GM12892 (cell line): Measurements from ENCODE around the gene MYL6.
"Not testable (repeated sequence)": the region's sequence is repeated elsewhere in the genome, so short reads cannot be mapped to it uniquely, and the experiment has no call there.

ENCODE experiments used
- DNase-seq: peaks from one replicate; pipeline ENCODE4 v3.0.0; 2011; ENCODE audit not compliant: insufficient read length
- FAIRE-seq: peaks from 2 replicates; lab custom pipeline; 2011; peaks lifted over from hg19 to GRCh38; lab: Jason Lieb, UNC
- POLR2A ChIP-seq: IDR thresholded peaks from 2 replicates; pipeline ENCODE4 v1.6.1; 2011; ENCODE audit warnings: low read depth, low read length, control low read depth
- POLR2AphosphoS5 ChIP-seq: IDR thresholded peaks from 2 replicates; pipeline ENCODE4 v1.6.1; 2011; ENCODE audit warnings: low read depth, low read length, control low read depth
- TAF1 ChIP-seq: IDR thresholded peaks from 2 replicates; pipeline ENCODE4 v1.6.1; 2011; ENCODE audit warnings: low read depth, mild to moderate bottlenecking, control low read depth, low read length, borderline replicate concordance

Gene MYL6

GRCh38 chr12:56186957-56187356 is 28.8 kb downstream of the MYL6 start:
- no peak for FAIRE-seq

GRCh38 chr12:56188131-56188777 is 30.1 kb downstream of the MYL6 start:
- TF ChIP-seq POLR2A (no peak), POLR2AphosphoS5 (no peak), TAF1 (no peak)
- FAIRE-seq (no peak), DNase-seq (no peak)

More at GRCh38 chr12:56186957-56187356, 28.8 kb downstream of the MYL6 start:
- TF ChIP-seq TAF1, result no peak
- TF ChIP-seq POLR2A, result no peak
- TF ChIP-seq POLR2AphosphoS5, result no peak
- DNase-seq, result no peak

- DNase-seq, result no peak
- TF ChIP-seq POLR2A, result no peak
- TF ChIP-seq TAF1, result no peak
- TF ChIP-seq POLR2AphosphoS5, result no peak
- no peak for FAIRE-seq
Observed at GRCh38 chr12:56188778-56189098, 30.6 kb downstream of the MYL6 start.

GRCh38 chr12:56189099-56189917 is 31.1 kb downstream of the MYL6 start, which contains the start of gene SMARCC2:
SMARCC2 (minus strand) TSS chr12:56189483; CDS start chr12:56189461, 22 bp downstream.
- TF ChIP-seq POLR2A, result peak; percentile 45; the same call in 1 of the 2 replicates
- no peak for TF ChIP-seq TAF1
- TF ChIP-seq POLR2AphosphoS5, result no peak; the same call in 1 of the 2 replicates
- peak; percentile 86 for FAIRE-seq
- DNase-seq, result peak; percentile 85

GRCh38 chr12:56189918-56190694 is 31.9 kb downstream of the MYL6 start:
- peak; percentile 52 for DNase-seq
- FAIRE-seq, result peak; percentile 78
- TF ChIP-seq TAF1 (no peak), POLR2A (0 out of 2 replicates have a peak, but pooled peaks have one; percentile 21), POLR2AphosphoS5 (no peak)

GRCh38 chr12:56190695-56191155 is 32.6 kb downstream of the MYL6 start:
- DNase-seq, result no peak
- FAIRE-seq, result no peak
- TF ChIP-seq POLR2AphosphoS5 (no peak), POLR2A (no peak), TAF1 (no peak)

- FAIRE-seq (no peak), DNase-seq (no peak)
- TF ChIP-seq TAF1 (no peak), POLR2AphosphoS5 (no peak), POLR2A (no peak)
Observed at GRCh38 chr12:56192582-56192981, 34.4 kb downstream of the MYL6 start.

- FAIRE-seq, result peak; percentile 86
- peak; percentile 30; the same call in 1 of the 2 replicates for TF ChIP-seq POLR2A
- no peak for TF ChIP-seq POLR2AphosphoS5
- 0 out of 2 replicates have a peak, but pooled peaks have one; percentile 22 for TF ChIP-seq TAF1
- DNase-seq, result peak; percentile 43
Observed at GRCh38 chr12:56193025-56193578, 34.9 kb downstream of the MYL6 start.

GRCh38 chr12:56196818-56197550 is 38.8 kb downstream of the MYL6 start:
- FAIRE-seq, result not testable (repeated sequence)

GRCh38 chr12:56197921-56198635 is 39.9 kb downstream of the MYL6 start:
- TF ChIP-seq TAF1, result no peak
- no peak for TF ChIP-seq POLR2AphosphoS5
- TF ChIP-seq POLR2A, result no peak
- no peak for FAIRE-seq

More at GRCh38 chr12:56196818-56197550, 38.8 kb downstream of the MYL6 start:
- not testable (repeated sequence) for DNase-seq

More at GRCh38 chr12:56197921-56198635, 39.9 kb downstream of the MYL6 start:
- DNase-seq, result no peak
